Suprapubic skin (tissue), 3 donors: Measurements from ENCODE around the gene ENPP3.

Experiments used
- CTCF ChIP-seq, 2 donors: fragments of 200-600 bp in 1 of 2; fragments of 450-650 bp in 1 of 2; sonication (generic) in 1 of 2; IDR thresholded peaks; one replicate each; pipeline ENCODE4 v1.5.1; 2016 to 2019; ENCODE audit warnings: antibody characterized with exemption in 2 of 2, mild to moderate bottlenecking in 1 of 2, moderate library complexity in 1 of 2
- EP300 ChIP-seq: sonication (generic); formaldehyde crosslinking; IDR thresholded peaks from one replicate; pipeline ENCODE4 v1.6.1; 2017; ENCODE audit warnings: antibody characterized with exemption
- POLR2A ChIP-seq, 2 donors: fragments of 450-650 bp; IDR thresholded peaks; one replicate each; pipeline ENCODE4 v1.6.1; 2017; ENCODE audit warnings: antibody characterized with exemption in 2 of 2, mild to moderate bottlenecking in 2 of 2, moderate library complexity in 2 of 2

DNA sequence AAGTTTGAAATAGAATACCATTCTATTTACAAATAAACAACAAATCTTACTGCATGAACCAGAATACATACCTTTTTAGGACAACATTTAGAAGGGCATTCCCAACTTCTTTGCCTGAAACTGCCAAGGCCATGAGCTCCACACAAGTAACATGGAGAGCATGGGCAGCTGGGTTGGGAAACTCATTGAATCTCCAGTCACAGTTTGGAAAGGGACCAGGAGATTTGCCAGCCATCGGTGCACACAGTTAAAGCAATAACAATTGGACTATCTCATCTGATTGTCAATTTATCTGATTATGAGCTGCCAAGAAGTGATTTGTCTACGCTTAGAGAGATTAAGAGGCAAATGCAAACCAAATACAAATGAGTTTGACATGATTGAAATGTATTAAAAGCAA, 44.2 kb upstream of the ENPP3 start:
- TF ChIP-seq CTCF (IDR thresholded peaks at IDR 0.05) (no peak), POLR2A (IDR thresholded peaks at IDR 0.05) (no peak), EP300 (no peak)
